Mesenchymal stem cell (in vitro differentiated cells and primary cell): Measurements from ENCODE around the gene MVB12A.
A peak's percentile ranks its signal among the peaks of the same experiment; 100 is the strongest.

Source experiments
- DNase-seq: peaks from one replicate; pipeline ENCODE4 v3.0.0-alpha.2; 2013
- H2AFZ ChIP-seq: one replicate; pipeline ENCODE4 v1.6.1; 2013; ENCODE audit warnings: low read depth, mild to moderate bottlenecking, control low read depth, inconsistent platforms, low read length, moderate library complexity
- H2AK5ac ChIP-seq: 2 replicates; pipeline ENCODE4 v1.6.1; 2013; ENCODE audit warnings: low read length, moderate library complexity, mild to moderate bottlenecking, inconsistent platforms; ENCODE audit not compliant: severe bottlenecking
- H2BK120ac ChIP-seq: one replicate; pipeline ENCODE4 v1.6.1; 2013; ENCODE audit warnings: low read depth, mild to moderate bottlenecking, inconsistent platforms, low read length, moderate library complexity
- H2BK12ac ChIP-seq, 2 experiments: one replicate each; pipeline ENCODE4 v1.6.1; 2013; ENCODE audit warnings: inconsistent platforms in 2 of 2, low read length in 2 of 2, mild to moderate bottlenecking in 2 of 2, moderate library complexity in 2 of 2, control low read depth in 1 of 2
- H2BK15ac ChIP-seq: one replicate; pipeline ENCODE4 v1.6.1; 2013; ENCODE audit warnings: mild to moderate bottlenecking, low read depth, inconsistent platforms; ENCODE audit not compliant: poor library complexity, severe bottlenecking
- H2BK5ac ChIP-seq: 2 replicates; pipeline ENCODE4 v1.6.1; 2013; ENCODE audit warnings: low read depth, mild to moderate bottlenecking, low read length, control low read depth, inconsistent platforms; ENCODE audit not compliant: poor library complexity, severe bottlenecking
- H3K14ac ChIP-seq, 2 experiments: one replicate each; pipeline ENCODE4 v1.6.1; 2013; ENCODE audit warnings: inconsistent platforms in 2 of 2, low read length in 2 of 2, control low read depth in 1 of 2, mild to moderate bottlenecking in 1 of 2, moderate library complexity in 1 of 2
- H3K18ac ChIP-seq, 2 experiments: one replicate each; pipeline ENCODE4 v1.6.1; 2013; ENCODE audit warnings: inconsistent platforms in 2 of 2, low read length in 2 of 2, control low read depth in 1 of 2, low read depth in 1 of 2, mild to moderate bottlenecking in 1 of 2
- H3K23ac ChIP-seq, 2 experiments: one replicate each; pipeline ENCODE4 v1.6.1; 2013; ENCODE audit warnings: inconsistent platforms in 2 of 2, low read length in 2 of 2, mild to moderate bottlenecking in 2 of 2, moderate library complexity in 2 of 2, control low read depth in 1 of 2
- H3K27ac ChIP-seq: 2 replicates; pipeline ENCODE4 v1.5.1; 2013; ENCODE audit warnings: mild to moderate bottlenecking, moderate library complexity, low read length, control low read depth, inconsistent platforms; ENCODE audit not compliant: poor library complexity, severe bottlenecking
- H3K27me3 ChIP-seq, 2 experiments: 2 replicates each; pipeline versions ENCODE4 v1.6.1 to v1.7.0; 2013; ENCODE audit warnings: low read length in 2 of 2, mild to moderate bottlenecking in 2 of 2, moderate library complexity in 2 of 2, control low read depth in 1 of 2, inconsistent platforms in 1 of 2; ENCODE audit not compliant: control insufficient read depth in 1 of 2, insufficient read depth in 1 of 2
- H3K36me3 ChIP-seq, 2 experiments: 2 replicates each; pipeline versions ENCODE4 v1.6.1 to v1.7.0; 2013; ENCODE audit warnings: low read length in 2 of 2, control low read depth in 1 of 2, inconsistent platforms in 1 of 2, low read depth in 1 of 2, mild to moderate bottlenecking in 1 of 2; ENCODE audit not compliant: insufficient read depth in 2 of 2, control insufficient read depth in 1 of 2
- H3K4ac ChIP-seq, 2 experiments: one replicate each; pipeline ENCODE4 v1.6.1; 2013; ENCODE audit warnings: inconsistent platforms in 2 of 2, low read length in 2 of 2, mild to moderate bottlenecking in 2 of 2, moderate library complexity in 2 of 2, control low read depth in 1 of 2, low read depth in 1 of 2
- H3K4me1 ChIP-seq: 2 replicates; pipeline ENCODE4 v1.6.1; 2013; ENCODE audit warnings: low read depth, low read length, control low read depth; ENCODE audit not compliant: control insufficient read depth, insufficient read depth
- H3K4me2 ChIP-seq: 2 replicates; pipeline ENCODE4 v1.6.1; 2013; ENCODE audit warnings: low read length, mild to moderate bottlenecking, inconsistent platforms; ENCODE audit not compliant: poor library complexity, severe bottlenecking
- H3K4me3 ChIP-seq, 2 experiments: 2 replicates each; pipeline versions ENCODE4 v1.5.1 to v1.7.0; 2013; ENCODE audit warnings: low read length in 2 of 2, mild to moderate bottlenecking in 2 of 2, control low read depth in 1 of 2, low read depth in 1 of 2; ENCODE audit not compliant: insufficient read depth in 1 of 2
- H3K79me1 ChIP-seq: replicated peaks from 2 replicates; pipeline ENCODE4 v1.6.1; 2013; ENCODE audit warnings: mild to moderate bottlenecking, control low read depth, low read length, inconsistent platforms; ENCODE audit not compliant: poor library complexity, severe bottlenecking
- H3K9ac ChIP-seq: 2 replicates; pipeline ENCODE4 v1.7.0; 2013; ENCODE audit warnings: mild to moderate bottlenecking, low read length, moderate library complexity
- H3K9me3 ChIP-seq: 2 replicates; pipeline ENCODE4 v1.7.0; 2013; ENCODE audit warnings: mild to moderate bottlenecking, low read length; ENCODE audit not compliant: control insufficient read depth
- H4K8ac ChIP-seq: one replicate; pipeline ENCODE4 v1.6.1; 2013; ENCODE audit warnings: inconsistent platforms, mild to moderate bottlenecking, low read length, moderate library complexity
- H4K91ac ChIP-seq: one replicate; pipeline ENCODE4 v1.6.1; 2013; ENCODE audit warnings: mild to moderate bottlenecking, low read length, inconsistent platforms
- WGBS: methylation state at CpG from one replicate; pipeline ENCODE4 v1.1.7; 2013; ENCODE audit warnings: mixed read lengths; 5-methylcytosine and 5-hydroxymethylcytosine counted together

MVB12A gene

DNA sequence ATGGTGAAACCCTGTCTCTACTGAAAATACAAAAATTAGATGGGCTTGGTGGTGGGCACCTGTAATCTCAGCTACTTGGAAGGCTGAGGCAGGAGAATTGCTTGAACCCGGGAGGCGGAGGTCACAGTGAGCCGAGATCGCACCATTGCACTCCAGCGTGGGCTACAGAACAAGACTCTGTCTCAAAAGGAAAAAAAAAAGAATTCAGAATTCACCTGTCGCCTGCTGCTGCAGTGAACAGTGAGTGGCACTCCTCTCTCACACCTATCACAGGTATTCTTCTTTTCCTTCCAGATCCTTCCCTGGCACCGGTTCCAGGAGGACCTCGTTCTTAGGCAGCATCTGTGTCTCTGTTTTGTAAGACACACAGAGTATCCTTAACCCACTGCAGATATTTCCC, 5.8 kb upstream of the MVB12A start:
- peak overlapping the region; percentile 43 to 76 for H3K18ac ChIP-seq
- H3K9me3 ChIP-seq = no peaks in the 10 kb centered on the region
- no peak overlapping the region for H3K9ac ChIP-seq
- peaks cover 2% of the 10 kb centered on the region for H3K79me1 ChIP-seq
- no peak overlapping the region for H2AK5ac ChIP-seq
- H2BK120ac ChIP-seq = peak overlapping the region; percentile 89
- no peak overlapping the region for H3K27ac ChIP-seq
- no peak overlapping the region for H2BK15ac ChIP-seq
- no peak overlapping the region for H3K23ac ChIP-seq
- peak overlapping the region; percentile 97 to 98 for H2BK12ac ChIP-seq
- no peak overlapping the region for H2BK5ac ChIP-seq
- H3K27me3 ChIP-seq = peaks cover 6 to 31% of the 10 kb centered on the region in 2 experiments
- 97% methylated on average over 8 of the region's 8 CpGs for WGBS
- peak overlapping the region; percentile 61 for H4K91ac ChIP-seq
- no peak overlapping the region for H2AFZ ChIP-seq
- H3K4ac ChIP-seq = peak overlapping the region in 1 of 2 experiments; percentile 75
- H3K4me3 ChIP-seq = no peak overlapping the region
- DNase-seq = no peak
- peaks cover 2% of the 10 kb centered on the region for H3K4me1 ChIP-seq
- peak overlapping the region in 1 of 2 experiments; percentile 32 for H3K14ac ChIP-seq
- no peaks in the 10 kb centered on the region for H3K36me3 ChIP-seq
- H4K8ac ChIP-seq = peak overlapping the region; percentile 72
- H3K4me2 ChIP-seq = no peak overlapping the region

DNA sequence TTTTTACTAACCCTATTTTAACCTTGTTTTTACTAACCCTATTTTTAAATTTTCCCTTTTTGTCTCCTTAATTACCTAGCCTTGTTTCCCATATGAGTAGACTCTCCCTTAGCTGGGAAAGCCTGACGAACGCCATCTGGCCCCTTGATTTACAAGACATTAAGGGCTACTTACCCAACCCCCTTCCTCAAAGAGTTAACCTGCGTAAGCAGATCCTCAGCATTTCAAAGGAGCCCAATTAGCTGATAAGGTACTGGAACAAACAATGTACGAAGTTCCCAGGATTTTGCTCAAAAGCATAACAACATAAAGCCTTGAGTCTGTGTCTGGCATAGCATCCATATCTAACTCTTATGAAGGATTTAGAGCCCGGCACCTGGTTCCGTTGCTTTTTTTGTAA, 4.7 kb upstream of the MVB12A start:
- Histone ChIP-seq H3K14ac (no peak overlapping the region), H3K27me3 (peaks cover 6 to 31% of the 10 kb centered on the region in 2 experiments), H3K36me3 (no peaks in the 10 kb centered on the region), H3K4ac (peak overlapping the region in 1 of 2 experiments; percentile 84), H3K4me2 (no peak overlapping the region), H4K91ac (no peak overlapping the region), H3K23ac (no peak overlapping the region), H3K9me3 (no peaks in the 10 kb centered on the region), H3K18ac (peak overlapping the region in 1 of 2 experiments; percentile 54), H2BK15ac (no peak overlapping the region), H3K4me3 (no peak overlapping the region), H2AFZ (no peak overlapping the region), H3K79me1 (peaks cover 4% of the 10 kb centered on the region), H4K8ac (peak overlapping the region; percentile 72), H2BK12ac (peak overlapping the region in 1 of 2 experiments; percentile 84), H2AK5ac (no peak overlapping the region), H3K4me1 (peaks cover 2% of the 10 kb centered on the region), H3K9ac (peak overlapping the region; percentile 36), H3K27ac (no peak overlapping the region), H2BK5ac (no peak overlapping the region), H2BK120ac (peak overlapping the region; percentile 79)
- DNase-seq = peak; percentile 49
- WGBS = 21% methylated on average over 4 of the region's 6 CpGs

DNA sequence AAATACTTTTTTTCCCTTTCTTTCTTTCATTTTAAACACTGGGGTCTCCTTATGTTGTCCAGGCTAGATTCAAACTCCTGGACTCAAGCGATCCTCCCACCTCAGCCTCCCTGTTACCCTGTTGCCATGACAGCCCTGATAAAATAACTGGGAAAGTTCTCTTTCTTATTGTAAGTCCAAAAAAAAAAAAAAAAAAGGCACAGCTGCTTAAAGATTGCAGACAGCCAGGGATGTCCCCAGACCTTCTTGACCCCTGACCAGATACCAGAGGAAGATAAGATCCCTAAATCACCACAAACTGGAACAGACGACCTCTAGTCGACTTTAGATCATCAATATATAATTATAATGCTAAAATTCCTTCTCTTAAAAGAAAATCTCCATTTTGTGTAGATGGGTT, 1.1 kb upstream of the MVB12A start:
- H3K14ac ChIP-seq = no peak overlapping the region
- H3K18ac ChIP-seq = peak overlapping the region; percentile 66 to 95
- no peak overlapping the region for H2BK5ac ChIP-seq
- peak overlapping the region; percentile 83 for H2BK120ac ChIP-seq
- H3K36me3 ChIP-seq = peaks cover 12 to 13% of the 10 kb centered on the region in 2 experiments
- no peak overlapping the region for H4K91ac ChIP-seq
- peak overlapping the region in 1 of 2 experiments; percentile 79 for H3K4me3 ChIP-seq
- no peaks in the 10 kb centered on the region for H3K9me3 ChIP-seq
- peak overlapping the region in 1 of 2 experiments; percentile 99 for H3K4ac ChIP-seq
- H2AK5ac ChIP-seq = peak overlapping the region; percentile 98
- DNase-seq = peak; percentile 51
- H3K79me1 ChIP-seq = peaks cover 11% of the 10 kb centered on the region
- H3K27me3 ChIP-seq = peaks cover 6 to 23% of the 10 kb centered on the region in 2 experiments
- no peak overlapping the region for H2AFZ ChIP-seq
- H3K4me2 ChIP-seq = no peak overlapping the region
- H3K23ac ChIP-seq = no peak overlapping the region
- no peak overlapping the region for H2BK12ac ChIP-seq
- H3K27ac ChIP-seq = no peak overlapping the region
- peak overlapping the region; percentile 81 for H4K8ac ChIP-seq
- H3K9ac ChIP-seq = peak overlapping the region; percentile 89
- H2BK15ac ChIP-seq = no peak overlapping the region
- WGBS = 82% methylated on average over 1 of the region's 3 CpGs
- H3K4me1 ChIP-seq = peaks cover 8% of the 10 kb centered on the region

DNA sequence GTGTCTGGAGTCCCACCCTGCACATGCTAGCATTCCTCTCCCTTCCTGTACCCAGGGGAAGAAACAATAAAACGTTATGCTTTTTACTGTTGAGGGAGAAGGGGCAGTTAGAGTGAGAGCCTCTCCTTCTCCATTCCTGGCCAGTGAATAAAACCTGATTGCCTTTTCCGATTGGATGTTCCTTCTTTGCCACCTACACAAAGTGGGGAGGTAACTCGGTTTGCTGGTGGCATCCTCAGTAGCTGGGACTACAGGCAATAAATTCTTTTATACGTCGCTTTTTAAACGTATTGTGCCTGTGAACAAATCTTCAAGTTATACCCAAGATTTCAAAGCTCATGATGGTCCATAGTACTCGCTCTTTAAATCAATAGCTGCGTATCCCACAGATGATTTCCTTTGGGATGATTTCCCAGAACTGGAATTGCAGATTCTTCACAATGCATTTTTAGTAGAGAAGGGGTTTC, 660 bp upstream of the MVB12A start:
- Histone ChIP-seq H3K4ac (peak overlapping the region in 1 of 2 experiments; percentile 99), H3K9me3 (no peaks in the 10 kb centered on the region), H3K14ac (no peak overlapping the region), H3K18ac (peak overlapping the region; percentile 66 to 95), H3K4me1 (peaks cover 8% of the 10 kb centered on the region), H4K8ac (peak overlapping the region; percentile 81), H3K23ac (no peak overlapping the region), H3K27ac (peak overlapping the region; percentile 59), H3K79me1 (peaks cover 11% of the 10 kb centered on the region), H2BK120ac (peak overlapping the region; percentile 83), H4K91ac (no peak overlapping the region), H3K36me3 (peaks cover 16 to 18% of the 10 kb centered on the region in 2 experiments), H2BK12ac (peak overlapping the region; percentile 42 to 71), H2AFZ (no peak overlapping the region), H2AK5ac (peak overlapping the region; percentile 98), H2BK5ac (no peak overlapping the region), H3K27me3 (peaks cover 6 to 18% of the 10 kb centered on the region in 2 experiments), H3K4me2 (peak overlapping the region; percentile 55), H3K4me3 (peak overlapping the region; percentile 43 to 79), H2BK15ac (no peak overlapping the region), H3K9ac (peak overlapping the region; percentile 89)
- peak; percentile 43 for DNase-seq
- WGBS = 26% methylated on average over 8 of the region's 8 CpGs
